OCI-LY1 (cell line): ENCODE results near the gene KPNA1.

ENCODE experiments used
- H2AFZ ChIP-seq: fragments of 200-600 bp; sonication (generic), shearing (Covaris generic); 2 replicates; pipeline ENCODE4 v1.6.0; 2014; ENCODE audit warnings: antibody characterized with exemption, mild to moderate bottlenecking, low read length
- H3F3A ChIP-seq: fragments of 200-600 bp; sonication (generic), shearing (Covaris generic); 2 replicates; pipeline ENCODE4 v1.6.0; 2014; ENCODE audit warnings: mild to moderate bottlenecking, antibody characterized with exemption, low read length, moderate library complexity; ENCODE audit not compliant: insufficient read depth
- H3K27ac ChIP-seq: fragments of 200-600 bp; sonication (generic); 2 replicates; pipeline ENCODE4 v1.5.1; 2014; ENCODE audit warnings: low read length, mixed run types, mild to moderate bottlenecking, low read depth; ENCODE audit not compliant: poor library complexity, severe bottlenecking
- H3K27me3 ChIP-seq: fragments of 200-600 bp; sonication (generic); 2 replicates; pipeline ENCODE4 v1.6.0; 2014; ENCODE audit warnings: antibody characterized with exemption, mild to moderate bottlenecking, low read length, moderate library complexity; ENCODE audit not compliant: insufficient read depth
- H3K36me3 ChIP-seq: fragments of 200-600 bp; sonication (generic); 2 replicates; pipeline ENCODE4 v1.6.1; 2014; ENCODE audit warnings: mild to moderate bottlenecking, antibody characterized with exemption, low read length, moderate library complexity, mixed read lengths; ENCODE audit not compliant: insufficient read depth
- H3K4me1 ChIP-seq: fragments of 200-600 bp; sonication (generic); 2 replicates; pipeline ENCODE4 v1.5.1; 2014; ENCODE audit warnings: mild to moderate bottlenecking, low read length, moderate library complexity; ENCODE audit not compliant: insufficient read depth, severe bottlenecking
- H3K4me2 ChIP-seq: fragments of 200-600 bp; sonication (generic), shearing (Covaris generic); 2 replicates; pipeline ENCODE4 v1.6.1; 2014; ENCODE audit warnings: low read length
- H3K4me3 ChIP-seq: fragments of 200-600 bp; sonication (generic); 2 replicates; pipeline ENCODE4 v1.5.1; 2014; ENCODE audit warnings: low read length, low read depth, mild to moderate bottlenecking, mixed read lengths; ENCODE audit not compliant: poor library complexity, severe bottlenecking
- H3K79me2 ChIP-seq: fragments of 200-600 bp; shearing (Covaris generic); 2 replicates; pipeline ENCODE4 v1.6.1; 2016; ENCODE audit warnings: mixed run types, low read length, mixed read lengths; ENCODE audit not compliant: insufficient read depth
- H3K9ac ChIP-seq: fragments of 200-600 bp; sonication (generic), shearing (Covaris generic); 2 replicates; pipeline ENCODE4 v1.6.1; 2014; ENCODE audit warnings: mild to moderate bottlenecking, low read length, mixed read lengths
- H3K9me2 ChIP-seq: fragments of 200-600 bp; sonication (generic), shearing (Covaris generic); 2 replicates; pipeline ENCODE4 v1.6.1; 2014; ENCODE audit warnings: low read depth, mild to moderate bottlenecking, low read length, mixed read lengths
- H3K9me3 ChIP-seq: fragments of 200-600 bp; shearing (Covaris generic); 2 replicates; pipeline ENCODE4 v1.6.1; 2014; ENCODE audit warnings: low read length, mixed read lengths
- H4K20me1 ChIP-seq: fragments of 200-600 bp; sonication (generic), shearing (Covaris generic); 2 replicates; pipeline ENCODE4 v1.6.0; 2016; ENCODE audit warnings: mild to moderate bottlenecking, low read length; ENCODE audit not compliant: insufficient read depth
- CTCF ChIP-seq: fragments of 200-600 bp; sonication (generic), shearing (Covaris generic); IDR thresholded peaks from 2 replicates; pipeline ENCODE4 v1.5.1; 2017; ENCODE audit warnings: mild to moderate bottlenecking, antibody characterized with exemption, low read length, moderate library complexity, mixed read lengths
- EZH2 ChIP-seq: fragments of 200-600 bp; sonication (generic), shearing (Covaris generic); IDR thresholded peaks from 2 replicates; pipeline ENCODE4 v1.8.0; 2017; ENCODE audit warnings: borderline replicate concordance, mixed run types, mild to moderate bottlenecking, antibody characterized with exemption, low read length, moderate library complexity, mixed read lengths

Gene KPNA1

GRCh38 chr3:122514123-122515019 is at the start of gene KPNA1:
Gene KPNA1 (minus strand): TSS chr3:122514939. CDS start chr3:122496565, 18,374 bp downstream.
- no peaks in the 10 kb centered on the region for H3K27me3 ChIP-seq
- peaks cover 46% of the 10 kb centered on the region for H3K79me2 ChIP-seq
- H3K36me3 ChIP-seq: peaks cover 11% of the 10 kb centered on the region; the same call in 1 of the 2 replicates
- no peaks in the 10 kb centered on the region for H3K9me2 ChIP-seq
- peak within 1 kb of the TSS; percentile 72 for H2AFZ ChIP-seq
- no peak for TF ChIP-seq EZH2
- no peak for TF ChIP-seq CTCF
- H3K9ac ChIP-seq: peak within 1 kb of the TSS; percentile 91
- peaks cover 6% of the 10 kb centered on the region; the same call in 1 of the 2 replicates for H4K20me1 ChIP-seq
- peaks cover 4% of the 10 kb centered on the region for H3K9me3 ChIP-seq
- H3K27ac ChIP-seq: peak within 1 kb of the TSS; percentile 75
- H3F3A ChIP-seq: no peaks in the 10 kb centered on the region
- H3K4me3 ChIP-seq: peak within 1 kb of the TSS; percentile 89
- H3K4me1 ChIP-seq: peaks cover 23% of the 10 kb centered on the region
- H3K4me2 ChIP-seq: peak within 1 kb of the TSS; percentile 73

- peak within 1 kb of the TSS; percentile 12 for H3K27ac ChIP-seq
- no peaks in the 10 kb centered on the region for H3F3A ChIP-seq
- no peaks in the 10 kb centered on the region for H3K9me3 ChIP-seq
- H3K4me3 ChIP-seq: peak within 1 kb of the TSS; percentile 70
- H3K79me2 ChIP-seq: no peaks in the 10 kb centered on the region
- H3K36me3 ChIP-seq: no peaks in the 10 kb centered on the region
- no peaks in the 10 kb centered on the region for H4K20me1 ChIP-seq
- H3K4me2 ChIP-seq: peak within 1 kb of the TSS; percentile 68
- H3K4me1 ChIP-seq: peaks cover 41% of the 10 kb centered on the region
- H3K9ac ChIP-seq: peak within 1 kb of the TSS; percentile 72
- no peaks in the 10 kb centered on the region for H3K27me3 ChIP-seq
- H3K9me2 ChIP-seq: no peaks in the 10 kb centered on the region
- TF ChIP-seq CTCF (no peak), EZH2 (no peak)
- peak within 1 kb of the TSS; percentile 2; the same call in 1 of the 2 replicates for H2AFZ ChIP-seq
Observed at GRCh38 chr3:122564155-122564912, 49.6 kb upstream of the KPNA1 start, which contains the start of the genes DTX3L and PARP9. Gene DTX3L (plus strand): TSS chr3:122564338. CDS start chr3:122564427, 89 bp downstream. Gene PARP9 (minus strand): TSS chr3:122564300. CDS start chr3:122559620, 4,680 bp downstream.

DNA sequence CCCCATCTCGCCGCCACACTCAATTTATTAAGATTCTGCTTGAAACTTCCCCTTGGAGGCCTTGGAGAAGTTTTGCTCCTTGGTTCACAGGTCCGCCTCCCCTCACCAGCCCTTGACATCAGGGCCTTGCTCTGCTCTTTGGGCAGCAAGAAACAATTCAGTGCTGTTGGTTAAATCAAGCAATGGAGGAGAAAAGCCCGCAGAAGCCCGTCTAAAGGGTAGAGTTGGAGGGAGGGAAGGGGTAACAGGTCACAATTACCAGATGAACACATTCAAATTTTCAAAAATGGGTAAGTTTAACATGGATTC is 48.9 kb upstream of the KPNA1 start:
- H3K27me3 ChIP-seq: no peaks in the 10 kb centered on the region
- H3K4me3 ChIP-seq: peak overlapping the region; percentile 70
- no peaks in the 10 kb centered on the region for H4K20me1 ChIP-seq
- H3K27ac ChIP-seq: peak overlapping the region; percentile 12
- H3K4me2 ChIP-seq: peak overlapping the region; percentile 68
- H3K9me2 ChIP-seq: no peaks in the 10 kb centered on the region
- peaks cover 38% of the 10 kb centered on the region for H3K4me1 ChIP-seq
- no peaks in the 10 kb centered on the region for H3F3A ChIP-seq
- no peaks in the 10 kb centered on the region for H3K36me3 ChIP-seq
- no peaks in the 10 kb centered on the region for H3K79me2 ChIP-seq
- no peak for TF ChIP-seq EZH2
- TF ChIP-seq CTCF: no peak
- peak overlapping the region; percentile 2; the same call in 1 of the 2 replicates for H2AFZ ChIP-seq
- peak overlapping the region; percentile 72 for H3K9ac ChIP-seq
- no peaks in the 10 kb centered on the region for H3K9me3 ChIP-seq
